SK-N-SH (cell line): Measurements from ENCODE around the gene ATP6AP1. TPM values are rescaled to one million over a fixed set of nuclear protein-coding genes. Genes with fewer than 3 reads are reported as not detected.

Experiments
- CTCF ChIA-PET: fragments of 300-600, 350-600 bp; formaldehyde crosslinking; extraction: SDS; loops from one replicate; lab custom pipeline; 2021; lab: Yijun Ruan, JAX
- POLR2A ChIA-PET: fragments of 350-600 bp; sonication (Branson Sonifier 250); formaldehyde crosslinking; extraction: SDS; loops from one replicate; lab custom pipeline; 2020; ENCODE audit warnings: antibody characterized with exemption, inconsistent platforms; lab: Yijun Ruan, JAX
- DNase-seq: peaks from one replicate; pipeline ENCODE4 v3.0.0; 2012
- H2AFZ ChIP-seq: fragments of 200-600 bp; sonication (generic); 2 replicates; pipeline ENCODE4 v1.8.1; 2016; ENCODE audit warnings: antibody characterized with exemption, mild to moderate bottlenecking, low read depth
- H3F3A ChIP-seq: fragments of 200-600 bp; sonication (generic); replicated peaks from 2 replicates; pipeline ENCODE3; 2016; ENCODE audit warnings: antibody characterized with exemption, mild to moderate bottlenecking; ENCODE audit not compliant: insufficient read depth
- H3K27ac ChIP-seq, 2 experiments: fragments of 200-500 bp in 1 of 2; fragments of 200-600 bp in 1 of 2; sonication (Bioruptor generic) in 1 of 2; sonication (generic), shearing (Covaris generic) in 1 of 2; 2 replicates each; pipeline versions ENCODE4 v1.5.1 to v1.6.1; 2014 to 2016; ENCODE audit warnings: low read depth in 2 of 2, inconsistent platforms in 1 of 2, low read length in 1 of 2, mild to moderate bottlenecking in 1 of 2, mixed read lengths in 1 of 2
- H3K27me3 ChIP-seq: fragments of 200-600 bp; sonication (generic), shearing (Covaris generic); 2 replicates; pipeline ENCODE4 v1.6.1; 2016; ENCODE audit warnings: mixed run types; ENCODE audit not compliant: insufficient read depth
- H3K36me3 ChIP-seq, 2 experiments: fragments of 200-500 bp in 1 of 2; fragments of 200-600 bp in 1 of 2; sonication (Bioruptor generic) in 1 of 2; sonication (generic) in 1 of 2; replicated peaks in 1 of 2; 2 replicates each; pipeline versions ENCODE3 to v1.5.1; 2014 to 2016; ENCODE audit warnings: low read length in 1 of 2, mild to moderate bottlenecking in 1 of 2; ENCODE audit not compliant: insufficient read depth in 2 of 2, control insufficient read depth in 1 of 2
- H3K4me1 ChIP-seq, 2 experiments: fragments of 200-500 bp in 1 of 2; fragments of 200-600 bp in 1 of 2; sonication (Bioruptor generic) in 1 of 2; sonication (generic), shearing (Covaris generic) in 1 of 2; 2 replicates each; pipeline versions ENCODE4 v1.5.1 to v1.6.1; 2014 to 2016; ENCODE audit warnings: low read depth in 1 of 2, low read length in 1 of 2, mixed run types in 1 of 2; ENCODE audit not compliant: insufficient read depth in 2 of 2, control insufficient read depth in 1 of 2
- H3K4me2 ChIP-seq: fragments of 200-600 bp; sonication (generic), shearing (Covaris generic); 2 replicates; pipeline ENCODE4 v1.6.1; 2017; ENCODE audit warnings: mixed run types
- H3K4me3 ChIP-seq, 2 experiments: fragments of 200-500 bp in 1 of 2; fragments of 200-600 bp in 1 of 2; sonication (Bioruptor generic) in 1 of 2; sonication (generic), shearing (Covaris generic) in 1 of 2; 2 replicates each; pipeline versions ENCODE4 v1.5.1 to v1.8.1; 2014 to 2016; ENCODE audit warnings: low read depth in 2 of 2, inconsistent platforms in 1 of 2, low read length in 1 of 2, mild to moderate bottlenecking in 1 of 2, mixed read lengths in 1 of 2, moderate library complexity in 1 of 2
- H3K79me2 ChIP-seq: fragments of 200-600 bp; sonication (generic); 2 replicates; pipeline ENCODE4 v1.8.1; 2017; ENCODE audit warnings: mild to moderate bottlenecking; ENCODE audit not compliant: insufficient read depth
- H3K9ac ChIP-seq: fragments of 200-600 bp; sonication (generic); 2 replicates; pipeline ENCODE4 v1.6.1; 2017; ENCODE audit warnings: mixed run types
- H3K9me2 ChIP-seq: fragments of 200-600 bp; sonication (generic); 2 replicates; pipeline ENCODE4 v1.6.1; 2017; ENCODE audit warnings: mixed run types
- H3K9me3 ChIP-seq: fragments of 200-600 bp; sonication (generic); 2 replicates; pipeline ENCODE4 v1.6.1; 2017; ENCODE audit warnings: mixed run types, mild to moderate bottlenecking, moderate library complexity
- H4K20me1 ChIP-seq: fragments of 200-600 bp; sonication (generic); 2 replicates; pipeline ENCODE4 v1.6.1; 2017; ENCODE audit warnings: mild to moderate bottlenecking, mixed run types; ENCODE audit not compliant: insufficient read depth
- CHD2 ChIP-seq: fragments of 150-350 bp; IDR thresholded peaks from 2 replicates; pipeline ENCODE4 v1.6.1; 2018; ENCODE audit warnings: low read length; ENCODE audit not compliant: partially characterized antibody
- EP300 ChIP-seq, 2 experiments: IDR thresholded peaks; 2 replicates each; pipeline versions ENCODE4 v1.4.0 to v1.6.1; 2012; ENCODE audit warnings: borderline replicate concordance in 1 of 2, low read depth in 1 of 2, low read length in 1 of 2
- FOSL2 ChIP-seq: IDR thresholded peaks from 2 replicates; pipeline ENCODE4 v1.4.0; 2012; ENCODE audit warnings: low read depth, mild to moderate bottlenecking, moderate library complexity, borderline replicate concordance
- FOXJ3 ChIP-seq: sonication (generic); formaldehyde crosslinking; IDR thresholded peaks from 2 replicates; pipeline ENCODE4 v1.5.1; 2020; ENCODE audit warnings: mild to moderate bottlenecking, missing genetic modification reagents
- GABPA ChIP-seq: IDR thresholded peaks from 2 replicates; pipeline ENCODE4 v1.4.0; 2012; ENCODE audit warnings: low read depth, mild to moderate bottlenecking
- MEF2A ChIP-seq: IDR thresholded peaks from 2 replicates; pipeline ENCODE4 v1.4.0; 2012; ENCODE audit warnings: low read depth, borderline replicate concordance
- MXI1 ChIP-seq: IDR thresholded peaks from 2 replicates; pipeline ENCODE4 v1.6.1; 2012; ENCODE audit warnings: mild to moderate bottlenecking, low read depth, low read length, improper control_type of control experiment
- RFX5 ChIP-seq: IDR thresholded peaks from 2 replicates; pipeline ENCODE4 v1.6.1; 2012; ENCODE audit warnings: mild to moderate bottlenecking, improper control_type of control experiment, low read length
- RXRA ChIP-seq: IDR thresholded peaks from 2 replicates; pipeline ENCODE4 v1.4.0; 2012; ENCODE audit warnings: low read depth, mild to moderate bottlenecking, borderline replicate concordance
- TCF12 ChIP-seq: IDR thresholded peaks from 2 replicates; pipeline ENCODE4 v1.4.0; 2012
- WGBS: methylation state at CpG from one replicate; pipeline ENCODE4 v1.1.6; 2017; ENCODE audit warnings: low lambda C conversion rate; 5-methylcytosine and 5-hydroxymethylcytosine counted together
- polyA plus RNA-seq, 3 experiments: library from polyadenylated mRNA; depleted of rRNA; stranded (reverse); fragments of >200 nt; gene quantifications; 2 replicates each; pipeline ENCODE4 v1.2.3, GENCODE V29; 2012
- TF ChIP-seq, protein P1 (sequence below): IDR thresholded peaks from 2 replicates; pipeline ENCODE4 v1.4.0; 2012; ENCODE audit warnings: low read depth, borderline replicate concordance
- TF ChIP-seq, protein P2 (sequence below): IDR thresholded peaks from 2 replicates; pipeline ENCODE4 v1.6.1; 2012; ENCODE audit warnings: mild to moderate bottlenecking, low read depth, low read length, moderate library complexity
- TF ChIP-seq, protein P3 (sequence below): fragments of 150-350 bp; IDR thresholded peaks from 2 replicates; pipeline ENCODE4 v1.6.1; 2016; ENCODE audit warnings: mild to moderate bottlenecking, low read depth, low read length
- TF ChIP-seq, protein P4 (sequence below): IDR thresholded peaks from 2 replicates; pipeline ENCODE4; 2012

Gene ATP6AP1
- polyA plus RNA-seq, 1 of the 3 experiments (the other 2 are of a cell fraction) = 102 TPM

- CTCF ChIA-PET = interaction anchor here (1.0 to 1.3 kb wide), 3 partner anchors 9 to 20 kb away, joined by 3 to 4 read pairs (median 4); partner anchors contain the start of gene RPL10
Observed at GRCh38 chrX:154408659-154409221, 19.7 kb upstream of the ATP6AP1 start.

More at GRCh38 chrX:154408659-154409221, 19.7 kb upstream of the ATP6AP1 start:
- H3F3A ChIP-seq = no peaks in the 10 kb centered on the region
- no peaks in the 10 kb centered on the region for H3K36me3 ChIP-seq
- POLR2A ChIA-PET = interaction anchor here (5.0 kb wide), 1 partner anchor 8 kb away, joined by 25 read pairs; no protein-coding TSS in a partner anchor
- WGBS = 45% methylated on average over 7 of the region's 10 CpGs
- TF ChIP-seq, protein P1, sequence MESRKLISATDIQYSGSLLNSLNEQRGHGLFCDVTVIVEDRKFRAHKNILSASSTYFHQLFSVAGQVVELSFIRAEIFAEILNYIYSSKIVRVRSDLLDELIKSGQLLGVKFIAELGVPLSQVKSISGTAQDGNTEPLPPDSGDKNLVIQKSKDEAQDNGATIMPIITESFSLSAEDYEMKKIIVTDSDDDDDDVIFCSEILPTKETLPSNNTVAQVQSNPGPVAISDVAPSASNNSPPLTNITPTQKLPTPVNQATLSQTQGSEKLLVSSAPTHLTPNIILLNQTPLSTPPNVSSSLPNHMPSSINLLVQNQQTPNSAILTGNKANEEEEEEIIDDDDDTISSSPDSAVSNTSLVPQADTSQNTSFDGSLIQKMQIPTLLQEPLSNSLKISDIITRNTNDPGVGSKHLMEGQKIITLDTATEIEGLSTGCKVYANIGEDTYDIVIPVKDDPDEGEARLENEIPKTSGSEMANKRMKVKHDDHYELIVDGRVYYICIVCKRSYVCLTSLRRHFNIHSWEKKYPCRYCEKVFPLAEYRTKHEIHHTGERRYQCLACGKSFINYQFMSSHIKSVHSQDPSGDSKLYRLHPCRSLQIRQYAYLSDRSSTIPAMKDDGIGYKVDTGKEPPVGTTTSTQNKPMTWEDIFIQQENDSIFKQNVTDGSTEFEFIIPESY = no peak
- TF ChIP-seq, protein P2, sequence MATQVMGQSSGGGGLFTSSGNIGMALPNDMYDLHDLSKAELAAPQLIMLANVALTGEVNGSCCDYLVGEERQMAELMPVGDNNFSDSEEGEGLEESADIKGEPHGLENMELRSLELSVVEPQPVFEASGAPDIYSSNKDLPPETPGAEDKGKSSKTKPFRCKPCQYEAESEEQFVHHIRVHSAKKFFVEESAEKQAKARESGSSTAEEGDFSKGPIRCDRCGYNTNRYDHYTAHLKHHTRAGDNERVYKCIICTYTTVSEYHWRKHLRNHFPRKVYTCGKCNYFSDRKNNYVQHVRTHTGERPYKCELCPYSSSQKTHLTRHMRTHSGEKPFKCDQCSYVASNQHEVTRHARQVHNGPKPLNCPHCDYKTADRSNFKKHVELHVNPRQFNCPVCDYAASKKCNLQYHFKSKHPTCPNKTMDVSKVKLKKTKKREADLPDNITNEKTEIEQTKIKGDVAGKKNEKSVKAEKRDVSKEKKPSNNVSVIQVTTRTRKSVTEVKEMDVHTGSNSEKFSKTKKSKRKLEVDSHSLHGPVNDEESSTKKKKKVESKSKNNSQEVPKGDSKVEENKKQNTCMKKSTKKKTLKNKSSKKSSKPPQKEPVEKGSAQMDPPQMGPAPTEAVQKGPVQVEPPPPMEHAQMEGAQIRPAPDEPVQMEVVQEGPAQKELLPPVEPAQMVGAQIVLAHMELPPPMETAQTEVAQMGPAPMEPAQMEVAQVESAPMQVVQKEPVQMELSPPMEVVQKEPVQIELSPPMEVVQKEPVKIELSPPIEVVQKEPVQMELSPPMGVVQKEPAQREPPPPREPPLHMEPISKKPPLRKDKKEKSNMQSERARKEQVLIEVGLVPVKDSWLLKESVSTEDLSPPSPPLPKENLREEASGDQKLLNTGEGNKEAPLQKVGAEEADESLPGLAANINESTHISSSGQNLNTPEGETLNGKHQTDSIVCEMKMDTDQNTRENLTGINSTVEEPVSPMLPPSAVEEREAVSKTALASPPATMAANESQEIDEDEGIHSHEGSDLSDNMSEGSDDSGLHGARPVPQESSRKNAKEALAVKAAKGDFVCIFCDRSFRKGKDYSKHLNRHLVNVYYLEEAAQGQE = no peak
- TF ChIP-seq, protein P3, sequence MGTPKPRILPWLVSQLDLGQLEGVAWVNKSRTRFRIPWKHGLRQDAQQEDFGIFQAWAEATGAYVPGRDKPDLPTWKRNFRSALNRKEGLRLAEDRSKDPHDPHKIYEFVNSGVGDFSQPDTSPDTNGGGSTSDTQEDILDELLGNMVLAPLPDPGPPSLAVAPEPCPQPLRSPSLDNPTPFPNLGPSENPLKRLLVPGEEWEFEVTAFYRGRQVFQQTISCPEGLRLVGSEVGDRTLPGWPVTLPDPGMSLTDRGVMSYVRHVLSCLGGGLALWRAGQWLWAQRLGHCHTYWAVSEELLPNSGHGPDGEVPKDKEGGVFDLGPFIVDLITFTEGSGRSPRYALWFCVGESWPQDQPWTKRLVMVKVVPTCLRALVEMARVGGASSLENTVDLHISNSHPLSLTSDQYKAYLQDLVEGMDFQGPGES = no peak
- TF ChIP-seq, protein P4, sequence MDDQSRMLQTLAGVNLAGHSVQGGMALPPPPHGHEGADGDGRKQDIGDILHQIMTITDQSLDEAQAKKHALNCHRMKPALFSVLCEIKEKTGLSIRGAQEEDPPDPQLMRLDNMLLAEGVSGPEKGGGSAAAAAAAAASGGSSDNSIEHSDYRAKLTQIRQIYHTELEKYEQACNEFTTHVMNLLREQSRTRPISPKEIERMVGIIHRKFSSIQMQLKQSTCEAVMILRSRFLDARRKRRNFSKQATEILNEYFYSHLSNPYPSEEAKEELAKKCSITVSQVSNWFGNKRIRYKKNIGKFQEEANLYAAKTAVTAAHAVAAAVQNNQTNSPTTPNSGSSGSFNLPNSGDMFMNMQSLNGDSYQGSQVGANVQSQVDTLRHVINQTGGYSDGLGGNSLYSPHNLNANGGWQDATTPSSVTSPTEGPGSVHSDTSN = no peak
- TF ChIP-seq RFX5 (no peak), MXI1 (no peak), GABPA (no peak), MEF2A (no peak), FOXJ3 (CRISPR knock-in tag) (no peak), CHD2 (no peak), FOSL2 (no peak), EP300 (IDR thresholded peaks at IDR 0.05; ENCODE audit: borderline replicate concordance in 1 of 2, low read depth in 1 of 2, low read length in 1 of 2) (no peak), TCF12 (no peak), RXRA (no peak)
- TF ChIP-seq, all 33 proteins: peak for 0
- Histone ChIP-seq H3K9me2 (no peaks in the 10 kb centered on the region), H2AFZ (peak overlapping the region; percentile 30; the same call in 1 of the 2 replicates), H3K4me2 (peak overlapping the region; percentile 91), H3K9ac (peak overlapping the region; percentile 67), H3K79me2 (peaks cover 23% of the 10 kb centered on the region), H3K27me3 (no peaks in the 10 kb centered on the region; the same call in 1 of the 2 replicates), H3K27ac (peak overlapping the region in 1 of 2 experiments; percentile 64; a peak in 1 of 4 replicates), H3K4me3 (peak overlapping the region; percentile 38 to 60; a peak in 3 of 4 replicates), H3K9me3 (no peaks in the 10 kb centered on the region), H4K20me1 (no peaks in the 10 kb centered on the region), H3K4me1 (peaks cover 4 to 9% of the 10 kb centered on the region in 2 experiments; a peak in 1 of 4 replicates)
- no peak for DNase-seq
